Measurements from ENCODE around the gene NDUFA8.

NDUFA8 gene

GRCh38 chr9:122097679-122098315, 61.8 kb downstream of the NDUFA8 start:
- DNase-seq (ENCODE audit: low read depth) = no peak

DNA sequence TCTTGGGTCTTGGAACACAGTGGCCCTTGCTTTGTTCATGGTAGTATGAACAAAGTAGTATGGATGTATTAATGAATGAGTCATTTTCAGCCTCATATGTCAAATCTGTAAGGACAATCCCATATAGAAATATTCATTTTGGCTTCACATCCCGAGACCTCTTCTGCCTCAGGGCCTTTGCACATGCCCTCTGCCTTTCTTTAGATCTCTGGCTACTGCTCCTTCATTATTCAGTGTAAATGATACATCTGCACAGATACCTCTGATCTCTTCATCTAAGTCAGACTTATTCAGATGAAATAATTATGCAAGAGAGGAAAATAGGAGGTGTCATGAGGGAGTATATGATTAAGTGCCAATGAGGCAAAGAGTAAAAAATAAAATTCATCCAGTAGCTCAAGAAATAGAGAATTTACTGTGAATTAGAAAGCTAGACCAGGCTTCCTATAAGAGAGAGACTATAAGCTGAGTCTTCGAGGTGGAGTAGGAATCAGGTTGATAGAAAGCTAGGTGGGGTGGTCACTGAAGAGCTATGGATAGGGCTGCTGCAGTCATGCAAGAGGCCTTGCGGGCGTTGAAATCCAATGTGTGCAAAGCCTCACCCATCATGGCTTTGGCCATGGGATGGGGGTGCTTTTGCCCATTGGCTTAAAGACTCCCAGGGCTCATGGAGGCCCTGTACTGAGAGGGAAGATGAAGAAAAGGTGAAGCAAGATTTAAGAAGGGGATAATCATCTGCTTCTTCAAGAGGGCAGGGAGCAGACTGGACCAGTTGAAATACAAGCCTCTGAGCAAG, 62.8 kb downstream of the NDUFA8 start:
- no peak for DNase-seq (ENCODE audit: low read depth)

- peak; percentile 14 for DNase-seq (ENCODE audit: low read depth)
Measured at GRCh38 chr9:122095010-122095767, 64.4 kb downstream of the NDUFA8 start.
